Neural cell (in vitro differentiated cells): Measurements from ENCODE around the gene IMPA2. TPM values are rescaled to one million over a fixed set of nuclear protein-coding genes. Genes with fewer than 3 reads are reported as not detected.

Source experiments
- H2AFZ ChIP-seq: fragments of 200-600, 300-800 bp; sonication (generic), shearing (Covaris generic); 2 replicates; pipeline ENCODE4 v1.6.0; 2014; ENCODE audit warnings: low read depth, mild to moderate bottlenecking, antibody characterized with exemption, low read length, moderate library complexity
- H3F3A ChIP-seq: fragments of 200-600 bp; shearing (Covaris generic); 2 replicates; pipeline ENCODE4 v1.6.1; 2016; ENCODE audit warnings: mild to moderate bottlenecking, moderate library complexity, mixed read lengths, antibody characterized with exemption, low read length; ENCODE audit not compliant: insufficient read depth, poor library complexity, severe bottlenecking
- H3K27ac ChIP-seq: fragments of 200-600, 300-800 bp; sonication (generic), shearing (Covaris generic); 2 replicates; pipeline ENCODE4 v1.5.1; 2014; ENCODE audit warnings: mild to moderate bottlenecking, low read length, moderate library complexity
- H3K27me3 ChIP-seq: fragments of 300-800, 200-600 bp; sonication (generic), shearing (Covaris generic); 2 replicates; pipeline ENCODE4 v1.6.0; 2014; ENCODE audit warnings: mild to moderate bottlenecking, low read depth, low read length, moderate library complexity; ENCODE audit not compliant: insufficient read depth
- H3K36me3 ChIP-seq: fragments of 300-800, 200-600 bp; sonication (generic), shearing (Covaris generic); 2 replicates; pipeline ENCODE4 v1.5.1; 2014; ENCODE audit warnings: mild to moderate bottlenecking, antibody characterized with exemption, low read length, moderate library complexity; ENCODE audit not compliant: insufficient read depth
- H3K4me2 ChIP-seq: fragments of 300-800, 200-600 bp; sonication (generic), shearing (Covaris generic); 2 replicates; pipeline ENCODE4 v1.6.0; 2014; ENCODE audit warnings: mild to moderate bottlenecking, low read length
- H3K4me3 ChIP-seq: fragments of 300-800, 200-600 bp; sonication (generic), shearing (Covaris generic); 2 replicates; pipeline ENCODE4 v1.5.1; 2014; ENCODE audit warnings: mild to moderate bottlenecking, low read length, moderate library complexity
- H3K79me2 ChIP-seq: fragments of 200-600 bp; shearing (Covaris generic); replicated peaks from 2 replicates; pipeline ENCODE4 v1.6.0; 2014; ENCODE audit warnings: mild to moderate bottlenecking, low read length, moderate library complexity; ENCODE audit not compliant: insufficient read depth
- H3K9ac ChIP-seq: fragments of 300-800, 200-600 bp; sonication (generic), shearing (Covaris generic); 2 replicates; pipeline ENCODE4 v1.6.1; 2016; ENCODE audit warnings: mild to moderate bottlenecking, low read length, mixed read lengths
- H3K9me2 ChIP-seq: fragments of 200-600 bp; shearing (Covaris generic); 2 replicates; pipeline ENCODE4 v1.6.1; 2016; ENCODE audit warnings: mild to moderate bottlenecking, low read length, mixed read lengths; ENCODE audit not compliant: insufficient read depth
- H3K9me3 ChIP-seq: fragments of 200-600, 300-800 bp; sonication (generic), shearing (Covaris generic); 2 replicates; pipeline ENCODE4 v1.6.1; 2016; ENCODE audit warnings: mild to moderate bottlenecking, mixed run types, low read length, moderate library complexity, mixed read lengths
- H4K20me1 ChIP-seq: fragments of 200-600 bp; shearing (Covaris generic); 2 replicates; pipeline ENCODE4 v1.6.1; 2016; ENCODE audit warnings: mild to moderate bottlenecking, mixed run types; ENCODE audit not compliant: insufficient read depth
- EP300 ChIP-seq: fragments of 450-650 bp; conservative IDR thresholded peaks from 2 replicates; pipeline ENCODE4 v1.6.1; 2014; ENCODE audit warnings: antibody characterized with exemption, mild to moderate bottlenecking, moderate library complexity; ENCODE audit not compliant: poor library complexity, severe bottlenecking
- EZH2 ChIP-seq: fragments of 200-600, 300-800 bp; shearing (Covaris generic), sonication (generic); IDR thresholded peaks from 2 replicates; pipeline ENCODE4 v1.6.1; 2014; ENCODE audit warnings: antibody characterized with exemption, low read length, borderline replicate concordance, mild to moderate bottlenecking; ENCODE audit not compliant: insufficient read depth, poor library complexity, severe bottlenecking
- MXI1 ChIP-seq: fragments of 450-650 bp; conservative IDR thresholded peaks from 2 replicates; pipeline ENCODE4 v1.6.1; 2014; ENCODE audit warnings: antibody characterized with exemption, mild to moderate bottlenecking; ENCODE audit not compliant: poor library complexity, severe bottlenecking
- POLR2AphosphoS5 ChIP-seq: IDR thresholded peaks from 2 replicates; pipeline ENCODE4 v1.6.1; 2012
- RAD21 ChIP-seq: fragments of 450-650 bp; conservative IDR thresholded peaks from 2 replicates; pipeline ENCODE4 v1.6.1; 2014; ENCODE audit warnings: antibody characterized with exemption, mild to moderate bottlenecking, moderate library complexity
- SMC3 ChIP-seq: fragments of 450-650 bp; conservative IDR thresholded peaks from 2 replicates; pipeline ENCODE4 v1.6.1; 2014; ENCODE audit warnings: antibody characterized with exemption, mild to moderate bottlenecking, moderate library complexity; ENCODE audit not compliant: poor library complexity
- TAF1 ChIP-seq: IDR thresholded peaks from 2 replicates; pipeline ENCODE4 v1.6.1; 2012; ENCODE audit warnings: low read depth
- polyA plus RNA-seq: library from polyadenylated mRNA; depleted of rRNA; stranded (reverse); fragments of >200 nt; gene quantifications from 2 replicates; pipeline ENCODE4 v1.2.3, GENCODE V29; 2014
- TF ChIP-seq, protein P1 (sequence below): fragments of 450-650 bp; IDR thresholded peaks from 2 replicates; pipeline ENCODE4 v1.5.1; 2014; ENCODE audit warnings: antibody characterized with exemption, mild to moderate bottlenecking, moderate library complexity; ENCODE audit not compliant: poor library complexity, severe bottlenecking
- TF ChIP-seq, protein P2 (sequence below): IDR thresholded peaks from 2 replicates; pipeline ENCODE4 v1.6.1; 2012; ENCODE audit warnings: borderline replicate concordance

The IMPA2 gene
- polyA plus RNA-seq, 1 donor from 2014 or later: 2.7 TPM

DNA sequence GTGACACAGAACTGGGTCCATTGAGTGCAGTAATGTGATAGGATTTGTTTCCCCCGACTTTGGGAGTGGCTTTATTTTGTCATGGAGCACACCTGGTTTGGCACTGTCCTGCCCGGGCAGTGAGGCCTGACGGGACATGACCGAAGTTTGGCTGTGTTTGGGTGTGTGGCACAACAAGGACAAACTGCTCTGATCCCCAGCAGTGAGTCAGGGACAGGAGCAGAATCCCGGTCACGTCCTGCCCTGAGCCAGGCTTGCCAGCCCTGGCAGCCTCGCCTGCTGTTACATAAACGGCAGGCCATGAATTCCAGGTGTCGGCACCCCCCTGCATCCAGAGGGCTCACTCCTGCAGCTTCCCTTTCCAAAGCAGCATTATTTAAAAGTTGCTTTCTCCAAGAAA lies 45.7 kb downstream of the IMPA2 start:
- Histone ChIP-seq H3K9me3 (no peaks in the 10 kb centered on the region), H3K79me2 (no peaks in the 10 kb centered on the region), H3K27ac (no peak overlapping the region), H3K4me2 (no peak overlapping the region), H4K20me1 (no peaks in the 10 kb centered on the region), H3K36me3 (no peaks in the 10 kb centered on the region), H3K9ac (no peak overlapping the region), H3K4me3 (no peak overlapping the region), H2AFZ (no peak overlapping the region), H3K9me2 (no peaks in the 10 kb centered on the region), H3K27me3 (no peaks in the 10 kb centered on the region), H3F3A (no peaks in the 10 kb centered on the region)
- TF ChIP-seq EP300 (no peak), TAF1 (no peak), MXI1 (no peak), SMC3 (no peak), EZH2 (no peak), RAD21 (no peak), POLR2AphosphoS5 (no peak)
- TF ChIP-seq, protein P1, sequence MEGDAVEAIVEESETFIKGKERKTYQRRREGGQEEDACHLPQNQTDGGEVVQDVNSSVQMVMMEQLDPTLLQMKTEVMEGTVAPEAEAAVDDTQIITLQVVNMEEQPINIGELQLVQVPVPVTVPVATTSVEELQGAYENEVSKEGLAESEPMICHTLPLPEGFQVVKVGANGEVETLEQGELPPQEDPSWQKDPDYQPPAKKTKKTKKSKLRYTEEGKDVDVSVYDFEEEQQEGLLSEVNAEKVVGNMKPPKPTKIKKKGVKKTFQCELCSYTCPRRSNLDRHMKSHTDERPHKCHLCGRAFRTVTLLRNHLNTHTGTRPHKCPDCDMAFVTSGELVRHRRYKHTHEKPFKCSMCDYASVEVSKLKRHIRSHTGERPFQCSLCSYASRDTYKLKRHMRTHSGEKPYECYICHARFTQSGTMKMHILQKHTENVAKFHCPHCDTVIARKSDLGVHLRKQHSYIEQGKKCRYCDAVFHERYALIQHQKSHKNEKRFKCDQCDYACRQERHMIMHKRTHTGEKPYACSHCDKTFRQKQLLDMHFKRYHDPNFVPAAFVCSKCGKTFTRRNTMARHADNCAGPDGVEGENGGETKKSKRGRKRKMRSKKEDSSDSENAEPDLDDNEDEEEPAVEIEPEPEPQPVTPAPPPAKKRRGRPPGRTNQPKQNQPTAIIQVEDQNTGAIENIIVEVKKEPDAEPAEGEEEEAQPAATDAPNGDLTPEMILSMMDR: no peak
- TF ChIP-seq, protein P2, sequence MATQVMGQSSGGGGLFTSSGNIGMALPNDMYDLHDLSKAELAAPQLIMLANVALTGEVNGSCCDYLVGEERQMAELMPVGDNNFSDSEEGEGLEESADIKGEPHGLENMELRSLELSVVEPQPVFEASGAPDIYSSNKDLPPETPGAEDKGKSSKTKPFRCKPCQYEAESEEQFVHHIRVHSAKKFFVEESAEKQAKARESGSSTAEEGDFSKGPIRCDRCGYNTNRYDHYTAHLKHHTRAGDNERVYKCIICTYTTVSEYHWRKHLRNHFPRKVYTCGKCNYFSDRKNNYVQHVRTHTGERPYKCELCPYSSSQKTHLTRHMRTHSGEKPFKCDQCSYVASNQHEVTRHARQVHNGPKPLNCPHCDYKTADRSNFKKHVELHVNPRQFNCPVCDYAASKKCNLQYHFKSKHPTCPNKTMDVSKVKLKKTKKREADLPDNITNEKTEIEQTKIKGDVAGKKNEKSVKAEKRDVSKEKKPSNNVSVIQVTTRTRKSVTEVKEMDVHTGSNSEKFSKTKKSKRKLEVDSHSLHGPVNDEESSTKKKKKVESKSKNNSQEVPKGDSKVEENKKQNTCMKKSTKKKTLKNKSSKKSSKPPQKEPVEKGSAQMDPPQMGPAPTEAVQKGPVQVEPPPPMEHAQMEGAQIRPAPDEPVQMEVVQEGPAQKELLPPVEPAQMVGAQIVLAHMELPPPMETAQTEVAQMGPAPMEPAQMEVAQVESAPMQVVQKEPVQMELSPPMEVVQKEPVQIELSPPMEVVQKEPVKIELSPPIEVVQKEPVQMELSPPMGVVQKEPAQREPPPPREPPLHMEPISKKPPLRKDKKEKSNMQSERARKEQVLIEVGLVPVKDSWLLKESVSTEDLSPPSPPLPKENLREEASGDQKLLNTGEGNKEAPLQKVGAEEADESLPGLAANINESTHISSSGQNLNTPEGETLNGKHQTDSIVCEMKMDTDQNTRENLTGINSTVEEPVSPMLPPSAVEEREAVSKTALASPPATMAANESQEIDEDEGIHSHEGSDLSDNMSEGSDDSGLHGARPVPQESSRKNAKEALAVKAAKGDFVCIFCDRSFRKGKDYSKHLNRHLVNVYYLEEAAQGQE: no peak

DNA sequence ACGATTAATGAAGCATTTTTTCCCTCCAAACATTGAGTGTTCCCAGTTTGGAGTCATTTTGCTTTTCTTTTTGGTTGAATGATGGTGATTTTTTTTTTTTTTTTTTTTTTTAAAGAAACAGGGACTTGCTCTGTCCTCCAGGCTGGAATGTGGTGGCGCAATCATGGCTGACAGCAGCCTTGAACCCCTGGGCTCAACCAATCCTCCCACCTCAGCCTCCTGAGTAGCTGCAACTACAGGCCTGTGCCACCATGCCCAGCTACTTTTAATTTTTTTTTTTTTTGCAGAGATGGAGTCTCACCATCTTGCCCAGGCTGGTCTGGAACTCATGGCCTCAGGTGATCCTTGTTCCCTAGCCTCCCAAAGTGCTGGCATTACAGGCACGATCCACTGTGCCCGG lies 46.2 kb downstream of the IMPA2 start:
- Histone ChIP-seq H3K79me2 (no peaks in the 10 kb centered on the region), H2AFZ (no peak overlapping the region), H3K27ac (no peak overlapping the region), H3K9me3 (no peaks in the 10 kb centered on the region), H4K20me1 (no peaks in the 10 kb centered on the region), H3K9me2 (no peaks in the 10 kb centered on the region), H3K4me2 (no peak overlapping the region), H3K27me3 (no peaks in the 10 kb centered on the region), H3K9ac (no peak overlapping the region), H3K4me3 (no peak overlapping the region), H3F3A (no peaks in the 10 kb centered on the region), H3K36me3 (no peaks in the 10 kb centered on the region)
- TF ChIP-seq TAF1: no peak
- TF ChIP-seq SMC3: no peak
- TF ChIP-seq EZH2: no peak
- no peak for TF ChIP-seq MXI1
- no peak for TF ChIP-seq RAD21
- no peak for TF ChIP-seq POLR2AphosphoS5
- TF ChIP-seq, protein P2: no peak
- TF ChIP-seq, protein P1: no peak
- TF ChIP-seq EP300: no peak
